PC-3 (cell line): ENCODE results near the gene KANSL1L.

Experiments
- CTCF ChIP-seq: fragments of 300-600 bp; sonication (generic); conservative IDR thresholded peaks from 2 replicates; pipeline ENCODE4 v1.5.1; 2017; ENCODE audit warnings: antibody characterized with exemption, low read depth, mild to moderate bottlenecking, low read length
- EZH2phosphoT487 ChIP-seq: fragments of 300-600 bp; sonication (generic); IDR thresholded peaks from 2 replicates; pipeline ENCODE4 v1.6.1; 2018; ENCODE audit warnings: mild to moderate bottlenecking, antibody characterized with exemption, low read length, borderline replicate concordance

- no peak for TF ChIP-seq EZH2phosphoT487
- peak; percentile 80 for TF ChIP-seq CTCF
These were observed 98.2 kb downstream of the KANSL1L start for GRCh38 chr2:210072922-210073509.
